Fibroblast of upper back skin (primary cell): ENCODE data around the gene TMEM179.
A peak's percentile ranks its signal among the peaks of the same experiment; 100 is the strongest.
"Not testable (repeated sequence)": the region's sequence is repeated elsewhere in the genome, so short reads cannot be mapped to it uniquely, and the experiment has no call there.

Experiments used
- DNase-seq: peaks from one replicate; pipeline ENCODE4 v3.0.0-alpha.2; 2013

TMEM179 gene

GRCh38 chr14:104604458-104605449, at the start of gene TMEM179:
TMEM179 (minus strand) TSS chr14:104604772; CDS start chr14:104604741, 31 bp downstream.
- DNase-seq = peak; percentile 6

GRCh38 chr14:104654119-104654518, 49.5 kb upstream of the TMEM179 start:
- DNase-seq = no peak

GRCh38 chr14:104653130-104653920, 48.8 kb upstream of the TMEM179 start:
- DNase-seq = not testable (repeated sequence)

- no peak for DNase-seq
These were observed 47.8 kb upstream of the TMEM179 start for GRCh38 chr14:104652386-104652785.

GRCh38 chr14:104651876-104652260, 47.3 kb upstream of the TMEM179 start:
- DNase-seq = no peak

GRCh38 chr14:104650981-104651875, 46.7 kb upstream of the TMEM179 start:
- DNase-seq = no peak

GRCh38 chr14:104650057-104650980, 45.7 kb upstream of the TMEM179 start:
- DNase-seq = peak; percentile 48

- DNase-seq = peak; percentile 12
These were observed 43.0 kb upstream of the TMEM179 start for GRCh38 chr14:104647467-104648043.

GRCh38 chr14:104644656-104645378, 40.2 kb upstream of the TMEM179 start:
- DNase-seq = no peak

GRCh38 chr14:104644091-104644635, 39.6 kb upstream of the TMEM179 start:
- DNase-seq = no peak

- no peak for DNase-seq
These were observed 38.7 kb upstream of the TMEM179 start for GRCh38 chr14:104643306-104643705.

- no peak for DNase-seq
These were observed 37.9 kb upstream of the TMEM179 start for GRCh38 chr14:104642540-104642868.

GRCh38 chr14:104641753-104642539, 37.4 kb upstream of the TMEM179 start:
- no peak for DNase-seq

GRCh38 chr14:104640681-104641080, 36.1 kb upstream of the TMEM179 start:
- no peak for DNase-seq

- DNase-seq = peak; percentile 36
These were observed 35.4 kb upstream of the TMEM179 start for GRCh38 chr14:104639885-104640548.

GRCh38 chr14:104639471-104639870, 34.9 kb upstream of the TMEM179 start:
- no peak for DNase-seq

GRCh38 chr14:104638927-104639450, 34.4 kb upstream of the TMEM179 start:
- DNase-seq = no peak

- no peak for DNase-seq
These were observed 33.6 kb upstream of the TMEM179 start for GRCh38 chr14:104638190-104638589.
